HepG2 (cell line): Measurements from ENCODE around the gene XXYLT1. TPM values are rescaled to one million over a fixed set of nuclear protein-coding genes. Genes with fewer than 3 reads are reported as not detected.

Experiments
- ATAC-seq: fragments of 200-7000 bp; cut with Tn5 transposase; 3 replicates; pipeline ENCODE4 v1.9.1; 2020; ENCODE audit warnings: mild to moderate bottlenecking, moderate library complexity
- BruUV-seq: library from RNA; stranded (reverse); fragments of 400-500 nt; replicated peaks from 2 replicates; lab custom pipeline; 2021; lab: Mats Ljungman, UMichigan
- CTCF ChIA-PET: fragments of 300-600 bp; formaldehyde crosslinking; extraction: SDS; loops from one replicate; lab custom pipeline; 2021; ENCODE audit warnings: low total read pairs, inconsistent platforms, low intra/inter-chr PET ratio; lab: Yijun Ruan, JAX
- POLR2A ChIA-PET: fragments of 350-600 bp; sonication (Branson Sonifier 250); formaldehyde crosslinking; loops from one replicate; lab custom pipeline; 2020; ENCODE audit warnings: antibody characterized with exemption, inconsistent platforms; lab: Yijun Ruan, JAX
- DNase-seq: peaks from one replicate; pipeline ENCODE4 v3.0.0-alpha.2; 2015; ENCODE audit warnings: low spot score
- FAIRE-seq: peaks from 3 replicates; lab custom pipeline; 2011; peaks lifted over from hg19 to GRCh38; lab: Jason Lieb, UNC
- H2AFZ ChIP-seq: one replicate; pipeline ENCODE4 v1.6.1; 2011; ENCODE audit warnings: low read length, inconsistent platforms
- H3K27ac ChIP-seq: fragments of 300-600 bp; 3 replicates; pipeline ENCODE4 v1.8.0; 2011; ENCODE audit warnings: mixed run types, mild to moderate bottlenecking, mixed read lengths, low read length, inconsistent platforms; ENCODE audit not compliant: insufficient read depth; ENCODE audit errors: extremely low read length
- H3K27me3 ChIP-seq, 2 experiments: fragments of 200-600 bp in 1 of 2; 2 replicates in 1 of 2; 3 replicates in 1 of 2; pipeline versions ENCODE4 v1.6.0 to v1.8.0; 2011; ENCODE audit warnings: low read length in 2 of 2, mild to moderate bottlenecking in 2 of 2, moderate library complexity in 2 of 2, inconsistent platforms in 1 of 2; ENCODE audit not compliant: insufficient read depth in 2 of 2, control insufficient read depth in 1 of 2
- H3K36me3 ChIP-seq, 2 experiments: fragments of 200-600 bp in 1 of 2; replicated peaks in 1 of 2; 2 replicates in 1 of 2; 3 replicates in 1 of 2; pipeline versions ENCODE4 v1.5.1 to v1.8.0; 2011; ENCODE audit warnings: low read length in 2 of 2, inconsistent platforms in 1 of 2; ENCODE audit not compliant: insufficient read depth in 2 of 2, control insufficient read depth in 1 of 2
- H3K4me1 ChIP-seq: 2 replicates; pipeline ENCODE4 v1.5.1; 2012; ENCODE audit warnings: low read length, inconsistent platforms; ENCODE audit not compliant: insufficient read depth
- H3K4me2 ChIP-seq: 2 replicates; pipeline ENCODE4 v1.6.0; 2011; ENCODE audit warnings: low read depth, low read length, inconsistent platforms
- H3K4me3 ChIP-seq, 3 experiments: fragments of 200-600 bp in 1 of 3; sonication (generic), shearing (Covaris generic) in 1 of 3; replicated peaks in 1 of 3; 2 replicates each; pipeline ENCODE4 v1.5.1; 2011 to 2016; ENCODE audit warnings: low read length in 3 of 3, inconsistent platforms in 2 of 3, low read depth in 2 of 3, mild to moderate bottlenecking in 2 of 3, control low read depth in 1 of 3, mixed read lengths in 1 of 3; ENCODE audit not compliant: insufficient read depth in 1 of 3
- H3K79me2 ChIP-seq: one replicate; pipeline ENCODE4 v1.6.1; 2011; ENCODE audit warnings: low read length, inconsistent platforms; ENCODE audit not compliant: insufficient read depth
- H3K9ac ChIP-seq: 2 replicates; pipeline ENCODE4 v1.6.0; 2011; ENCODE audit warnings: mild to moderate bottlenecking, low read depth, low read length, inconsistent platforms; ENCODE audit not compliant: insufficient read depth
- H3K9me3 ChIP-seq: 2 replicates; pipeline ENCODE4 v1.5.1; 2012; ENCODE audit warnings: mild to moderate bottlenecking, low read length
- H4K20me1 ChIP-seq: 2 replicates; pipeline ENCODE4 v1.6.0; 2011; ENCODE audit warnings: inconsistent platforms, mild to moderate bottlenecking, low read length, moderate library complexity; ENCODE audit not compliant: insufficient read depth
- CC2D1A ChIP-seq: sonication (generic); formaldehyde crosslinking; IDR thresholded peaks from 2 replicates; pipeline ENCODE4 v1.8.1; 2023; ENCODE audit warnings: mild to moderate bottlenecking, missing genetic modification reagents
- CCDC6 ChIP-seq: sonication (generic); formaldehyde crosslinking; IDR thresholded peaks from 2 replicates; pipeline ENCODE4 v1.8.1; 2022; ENCODE audit warnings: mild to moderate bottlenecking, missing genetic modification reagents, moderate library complexity
- FOXP4 ChIP-seq: sonication (generic); formaldehyde crosslinking; IDR thresholded peaks from 2 replicates; pipeline ENCODE4 v1.4.0; 2020; ENCODE audit warnings: missing genetic modification reagents
- HCFC1 ChIP-seq: fragments of 150-350 bp; IDR thresholded peaks from 2 replicates; pipeline ENCODE4 v1.6.1; 2014; ENCODE audit warnings: low read depth, low read length
- KDM2A ChIP-seq: sonication (generic); formaldehyde crosslinking; IDR thresholded peaks from 2 replicates; pipeline ENCODE4 v1.4.0; 2020; ENCODE audit warnings: low read depth, missing genetic modification reagents, borderline replicate concordance
- MAFG ChIP-seq: sonication (generic); formaldehyde crosslinking; IDR thresholded peaks from 2 replicates; pipeline ENCODE4 v1.5.1; 2020; ENCODE audit warnings: mild to moderate bottlenecking, missing genetic modification reagents
- PCBP1 ChIP-seq: fragments of 200-400 bp; formaldehyde crosslinking; IDR thresholded peaks from 2 replicates; pipeline ENCODE4 v1.6.1; 2017; ENCODE audit warnings: mild to moderate bottlenecking, low read depth, low read length, borderline replicate concordance
- RCOR2 ChIP-seq: IDR thresholded peaks from 2 replicates; pipeline ENCODE4 v1.6.1; 2016; ENCODE audit warnings: missing biosample characterization, missing genetic modification reagents
- ZNF333 ChIP-seq: sonication (generic); formaldehyde crosslinking; IDR thresholded peaks from 2 replicates; pipeline ENCODE4 v1.4.0; 2020; ENCODE audit warnings: mild to moderate bottlenecking, missing genetic modification reagents, borderline replicate concordance
- ZNF382 ChIP-seq: sonication (generic); formaldehyde crosslinking; IDR thresholded peaks from 2 replicates; pipeline ENCODE4 v1.5.0; 2020; ENCODE audit warnings: missing genetic modification reagents, mild to moderate bottlenecking, borderline replicate concordance
- ZNF484 ChIP-seq: sonication (generic); formaldehyde crosslinking; IDR thresholded peaks from 2 replicates; pipeline ENCODE4 v1.5.1; 2020; ENCODE audit warnings: mild to moderate bottlenecking, low read depth, missing genetic modification reagents, borderline replicate concordance
- ZNF574 ChIP-seq: sonication (generic); formaldehyde crosslinking; IDR thresholded peaks from 2 replicates; pipeline ENCODE4 v1.4.0; 2020; ENCODE audit warnings: missing genetic modification reagents
- ZNF710 ChIP-seq: sonication (generic); formaldehyde crosslinking; IDR thresholded peaks from 2 replicates; pipeline ENCODE4 v1.5.0; 2020; ENCODE audit warnings: mild to moderate bottlenecking, missing genetic modification reagents, borderline replicate concordance
- ZSCAN22 ChIP-seq: sonication (generic); formaldehyde crosslinking; IDR thresholded peaks from 2 replicates; pipeline ENCODE4 v1.4.0; 2020; ENCODE audit warnings: mild to moderate bottlenecking, missing genetic modification reagents
- ZSCAN30 ChIP-seq: sonication (generic); formaldehyde crosslinking; IDR thresholded peaks from 2 replicates; pipeline ENCODE4 v1.5.0; 2020; ENCODE audit warnings: mild to moderate bottlenecking, missing genetic modification reagents
- WGBS: methylation state at CpG from one replicate; pipeline ENCODE4 v1.1.6; 2017; ENCODE audit warnings: low lambda C conversion rate; 5-methylcytosine and 5-hydroxymethylcytosine counted together
- in situ Hi-C: cut with HindIII; loops from 2 replicates; pipeline ENCODE4 v1.10.0; 2017; ENCODE audit warnings: low pct_unique_long_range_greater_than_20kb; ENCODE audit not compliant: extremely low pct_ligation_motif_present
- intact Hi-C: fragments of 100-400 bp; cut with micrococcal nuclease; formaldehyde crosslinking; loops from one replicate; pipeline ENCODE4 v1.10.0; 2022; ENCODE audit not compliant: unreplicated experiment
- polyA plus RNA-seq, 8 experiments: library from polyadenylated mRNA; depleted of rRNA in 3 of 8; stranded (reverse) in 7 of 8; unstranded in 1 of 8; fragments of >200 nt; fragmentation: Illumina TruSeq in 4 of 8; extraction: Trizol in 4 of 8; gene quantifications; 2 replicates each; pipeline versions ENCODE4 v1.2.1 to v1.2.3, GENCODE V29; 2011 to 2016; ENCODE audit warnings: low read depth in 4 of 8, missing spikeins in 1 of 8, mixed read lengths in 1 of 8; ENCODE audit not compliant: insufficient read depth in 1 of 8
- total RNA-seq, 5 experiments: library from RNA; depleted of rRNA; stranded (reverse); fragments of >200 nt; fragmentation: Illumina TruSeq; extraction: Trizol; gene quantifications; 2 replicates each; pipeline ENCODE4 v1.2.3, GENCODE V29; 2016; ENCODE audit warnings: low read depth in 1 of 5

The XXYLT1 gene
- total and polyA plus RNA-seq, 2 of the 13 experiments (the other 11 are each of a cell fraction or from before 2014, with no cell fraction given) = 17.7 to 19.0 TPM

GRCh38 chr3:195191580-195191979 lies 79.4 kb downstream of the XXYLT1 start (continued):
- no peak for TF ChIP-seq ZNF574
- TF ChIP-seq CCDC6 (CRISPR knock-in tag) = no peak
- TF ChIP-seq ZSCAN22 (CRISPR knock-in tag) = no peak
- no peak for TF ChIP-seq ZNF710
- TF ChIP-seq ZSCAN30 (CRISPR knock-in tag) = no peak
- TF ChIP-seq RCOR2 = no peak
- TF ChIP-seq ZNF333 = no peak
- no peak for TF ChIP-seq PCBP1

- WGBS = 93% methylated on average over 1 of the region's 1 CpG
- Histone ChIP-seq H3K79me2 (peaks cover 11% of the 10 kb centered on the region), H3K4me2 (no peak overlapping the region), H3K36me3 (no peaks in the 10 kb centered on the region), H3K9ac (no peak overlapping the region), H4K20me1 (no peaks in the 10 kb centered on the region), H3K27ac (no peak overlapping the region), H2AFZ (no peak overlapping the region), H3K27me3 (no peaks in the 10 kb centered on the region), H3K4me3 (no peak overlapping the region), H3K4me1 (peaks cover 51% of the 10 kb centered on the region), H3K9me3 (peaks cover 8% of the 10 kb centered on the region)
- POLR2A ChIA-PET = no interaction called here
- FAIRE-seq = no peak
- no peak for ATAC-seq
- CTCF ChIA-PET = no interaction called here
- no TSS peak for BruUV-seq
- in situ Hi-C loops (no loop called here), intact Hi-C loops (no loop called here)
- DNase-seq = no peak
- no peak for TF ChIP-seq ZNF484 (CRISPR knock-in tag)
- no peak for TF ChIP-seq CC2D1A (CRISPR knock-in tag)
- TF ChIP-seq ZNF574 = no peak
- TF ChIP-seq ZNF382 (CRISPR knock-in tag) = no peak
- TF ChIP-seq MAFG (CRISPR knock-in tag) = no peak
- TF ChIP-seq HCFC1 = no peak
- no peak for TF ChIP-seq FOXP4 (CRISPR knock-in tag)
- TF ChIP-seq KDM2A = no peak
Measured at GRCh38 chr3:195189821-195190220, 81.1 kb downstream of the XXYLT1 start.
